GM21576 (cell line): ENCODE results near the gene INPP5K.
A peak's percentile ranks its signal among the peaks of the same experiment; 100 is the strongest.
"Not testable (repeated sequence)": the region's sequence is repeated elsewhere in the genome, so short reads cannot be mapped to it uniquely, and the experiment has no call there.

Experiments
- ATAC-seq: cut with Tn5 transposase; IDR thresholded peaks from one replicate; pipeline ENCODE4 v1.9.1; 2021; ENCODE audit warnings: mild to moderate bottlenecking, moderate library complexity; ENCODE audit not compliant: unreplicated experiment

The INPP5K gene

GRCh38 chr17:1516388-1517161, at the start of gene INPP5K:
INPP5K (minus strand) TSS chr17:1516612; CDS start chr17:1516499, 113 bp downstream.
- peak; percentile 88 for ATAC-seq

DNA sequence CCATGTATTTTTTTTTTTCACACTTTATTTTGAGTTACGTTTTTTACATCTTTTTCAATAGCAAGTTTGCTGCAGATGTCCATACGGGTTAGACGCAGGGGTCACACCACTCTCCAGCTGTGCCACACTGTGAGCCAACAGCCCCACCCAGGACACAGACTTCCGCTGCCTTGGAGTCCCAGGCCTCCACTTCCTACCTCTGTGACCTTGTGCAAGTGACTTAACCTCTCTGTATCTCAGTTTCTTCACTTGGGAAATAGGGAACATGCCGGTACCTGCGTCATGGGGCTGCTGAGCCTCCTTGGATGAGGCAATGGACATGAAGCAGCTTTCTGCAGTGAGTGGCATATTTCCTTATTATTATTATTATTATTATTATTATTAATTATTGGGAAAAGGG, 49.5 kb upstream of the INPP5K start:
- ATAC-seq: no peak

GRCh38 chr17:1563786-1564613, 47.6 kb upstream of the INPP5K start:
- ATAC-seq: no peak

DNA sequence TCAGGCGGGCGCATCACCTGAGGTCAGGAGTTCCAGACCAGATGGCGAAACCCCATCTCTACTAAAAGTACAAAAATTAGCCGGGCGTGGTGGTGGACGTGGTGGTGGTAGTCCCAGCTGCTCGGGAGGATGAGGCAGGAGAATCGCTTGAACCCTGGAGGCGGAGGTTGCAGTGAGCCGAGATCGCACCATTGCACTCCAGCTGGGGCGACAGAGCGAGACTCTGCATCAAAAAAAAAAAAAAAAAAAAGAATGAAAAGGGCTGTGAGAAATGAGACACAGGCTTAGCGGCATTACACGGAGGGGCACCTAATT, 47.0 kb upstream of the INPP5K start:
- ATAC-seq: not testable (repeated sequence)

- ATAC-seq: peak; percentile 28
These were observed 45.8 kb upstream of the INPP5K start for GRCh38 chr17:1562176-1562643.

- ATAC-seq: peak; percentile 28
These were observed 45.2 kb upstream of the INPP5K start for GRCh38 chr17:1561420-1562175.

DNA sequence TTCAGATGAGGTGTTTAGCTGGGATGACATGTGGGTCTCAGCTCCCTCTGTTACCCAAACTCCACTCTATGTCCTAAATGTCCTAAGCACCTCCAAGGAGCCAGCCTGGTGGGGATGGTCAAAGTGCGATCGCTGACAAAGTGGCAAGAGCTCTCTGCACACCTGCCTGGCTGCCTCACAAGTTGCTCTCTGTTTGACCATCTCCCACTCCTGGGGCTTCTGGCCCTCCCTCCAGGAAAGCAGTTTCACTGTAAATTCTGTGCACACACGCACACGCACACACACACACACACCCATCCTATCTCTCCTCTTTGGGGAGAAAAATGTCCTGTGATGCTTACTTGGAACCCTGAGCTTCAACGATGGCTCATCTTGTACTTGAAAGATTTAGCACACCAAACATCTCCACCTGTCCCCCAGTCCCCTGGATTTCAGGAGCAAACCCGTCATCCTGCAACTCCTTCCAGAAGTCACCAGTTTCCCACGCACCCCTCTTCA, 44.5 kb upstream of the INPP5K start:
- no peak for ATAC-seq

DNA sequence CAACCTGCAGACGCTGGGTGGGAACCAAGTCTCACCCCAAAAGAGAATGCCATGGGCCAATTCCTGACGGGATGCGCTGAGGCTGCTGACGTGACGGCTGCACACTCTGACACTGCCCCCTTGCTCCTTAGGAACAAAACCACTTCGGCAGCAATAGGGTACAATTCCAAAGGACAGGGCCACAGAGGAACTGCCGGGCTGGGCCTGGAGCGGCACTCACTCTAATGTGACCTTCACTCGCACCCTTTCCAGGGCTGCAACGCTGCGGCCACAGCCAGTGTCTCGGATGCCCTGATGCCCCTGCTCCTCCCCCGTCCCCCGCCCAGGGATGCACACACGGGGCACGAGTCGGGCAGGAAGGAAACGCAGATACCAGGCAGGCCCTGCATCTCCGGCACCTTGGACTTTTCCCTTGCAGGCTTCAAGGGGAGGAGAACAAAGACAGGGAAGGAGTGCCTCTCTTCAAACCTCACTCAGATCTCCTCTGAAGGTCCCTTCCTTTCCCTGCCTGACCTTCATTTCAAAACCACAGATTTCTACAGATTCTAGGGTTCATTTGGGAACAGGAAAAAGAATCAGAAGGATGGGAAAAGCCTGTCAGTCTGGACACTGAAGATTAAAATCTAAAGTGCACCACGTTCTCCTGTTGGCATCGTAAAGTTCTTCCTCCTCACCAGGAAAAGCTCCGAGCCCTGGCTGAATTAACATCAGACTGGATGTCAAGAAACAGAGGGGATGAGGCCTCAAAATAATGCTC, 43.9 kb upstream of the INPP5K start:
- ATAC-seq: no peak

- ATAC-seq: no peak
These were observed 42.9 kb upstream of the INPP5K start for GRCh38 chr17:1559047-1560043.

GRCh38 chr17:1558401-1558800, 42.0 kb upstream of the INPP5K start:
- ATAC-seq: no peak

DNA sequence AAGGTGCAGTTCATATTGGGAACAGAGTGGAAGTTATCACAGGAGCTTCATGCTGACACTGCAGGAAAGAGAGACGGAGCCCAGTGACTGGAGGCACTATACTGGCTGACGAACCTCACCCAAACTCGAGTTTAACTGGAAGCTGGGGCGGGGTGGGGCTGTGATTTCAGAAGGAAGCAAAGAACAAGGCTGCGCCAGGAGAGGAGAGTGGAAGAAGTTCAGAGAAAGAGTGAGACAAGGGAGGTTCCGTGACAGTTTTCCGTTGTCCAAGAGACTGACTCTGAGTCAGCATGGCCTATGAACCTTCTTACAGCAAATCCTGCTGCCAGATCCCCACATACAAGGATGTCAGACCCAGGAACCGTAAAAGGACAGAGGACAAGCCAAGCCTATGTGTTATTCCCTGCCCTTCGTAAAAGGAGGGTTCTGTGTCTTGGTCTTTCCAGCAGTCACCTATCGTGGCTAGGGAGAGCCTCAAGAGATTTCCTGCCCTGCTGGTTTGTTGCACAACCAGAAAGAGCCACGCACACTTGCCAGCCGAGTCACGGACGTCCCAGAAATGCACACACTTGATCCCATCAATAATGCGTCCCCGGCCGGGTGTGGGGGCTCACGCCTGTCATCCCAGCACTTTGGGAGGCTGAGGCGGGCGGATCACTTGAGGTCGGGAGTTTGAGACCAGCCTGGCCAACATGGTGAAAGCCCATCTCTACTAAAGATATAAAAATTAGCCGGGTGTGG, 41.1 kb upstream of the INPP5K start:
- no peak for ATAC-seq

DNA sequence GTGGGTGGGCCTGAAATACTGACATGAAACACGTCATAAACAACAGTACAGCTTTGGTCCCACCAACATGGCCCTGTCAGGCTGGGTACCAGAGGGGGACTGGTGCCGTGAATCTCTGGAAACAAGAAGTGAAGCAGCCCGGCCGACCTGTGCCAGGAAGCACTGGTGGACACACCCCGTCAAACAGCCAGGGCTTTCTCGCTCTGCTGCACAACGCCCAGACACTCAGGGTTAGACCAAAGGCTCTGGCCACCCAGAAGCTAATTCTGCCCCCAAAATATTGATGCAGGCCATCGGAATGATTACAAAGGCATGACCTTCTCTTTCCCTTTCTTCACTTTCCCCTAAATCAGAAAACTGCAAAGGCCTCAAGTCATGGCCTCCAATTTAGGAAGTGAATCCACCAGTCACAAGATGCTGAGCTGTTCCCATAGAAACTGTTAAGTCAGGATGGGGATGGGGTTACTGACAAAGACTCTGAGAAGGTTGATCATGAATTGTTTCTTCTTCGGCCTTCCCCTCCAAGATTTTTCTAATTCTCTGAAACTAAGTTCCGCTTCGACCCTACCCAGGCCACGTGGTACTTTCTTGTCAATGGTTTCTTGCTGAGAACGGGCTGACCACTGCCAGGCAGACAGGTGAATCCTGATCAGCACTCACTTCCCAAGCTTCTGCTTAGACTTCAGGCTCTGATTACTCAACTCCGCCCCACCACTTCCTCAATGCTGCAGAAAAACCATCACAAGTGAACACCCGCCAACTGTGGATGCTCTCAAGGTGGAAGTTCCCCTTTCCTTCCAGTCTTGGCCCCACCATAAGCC, 39.4 kb upstream of the INPP5K start:
- ATAC-seq: no peak

GRCh38 chr17:1554751-1555540, 38.5 kb upstream of the INPP5K start:
- no peak for ATAC-seq

DNA sequence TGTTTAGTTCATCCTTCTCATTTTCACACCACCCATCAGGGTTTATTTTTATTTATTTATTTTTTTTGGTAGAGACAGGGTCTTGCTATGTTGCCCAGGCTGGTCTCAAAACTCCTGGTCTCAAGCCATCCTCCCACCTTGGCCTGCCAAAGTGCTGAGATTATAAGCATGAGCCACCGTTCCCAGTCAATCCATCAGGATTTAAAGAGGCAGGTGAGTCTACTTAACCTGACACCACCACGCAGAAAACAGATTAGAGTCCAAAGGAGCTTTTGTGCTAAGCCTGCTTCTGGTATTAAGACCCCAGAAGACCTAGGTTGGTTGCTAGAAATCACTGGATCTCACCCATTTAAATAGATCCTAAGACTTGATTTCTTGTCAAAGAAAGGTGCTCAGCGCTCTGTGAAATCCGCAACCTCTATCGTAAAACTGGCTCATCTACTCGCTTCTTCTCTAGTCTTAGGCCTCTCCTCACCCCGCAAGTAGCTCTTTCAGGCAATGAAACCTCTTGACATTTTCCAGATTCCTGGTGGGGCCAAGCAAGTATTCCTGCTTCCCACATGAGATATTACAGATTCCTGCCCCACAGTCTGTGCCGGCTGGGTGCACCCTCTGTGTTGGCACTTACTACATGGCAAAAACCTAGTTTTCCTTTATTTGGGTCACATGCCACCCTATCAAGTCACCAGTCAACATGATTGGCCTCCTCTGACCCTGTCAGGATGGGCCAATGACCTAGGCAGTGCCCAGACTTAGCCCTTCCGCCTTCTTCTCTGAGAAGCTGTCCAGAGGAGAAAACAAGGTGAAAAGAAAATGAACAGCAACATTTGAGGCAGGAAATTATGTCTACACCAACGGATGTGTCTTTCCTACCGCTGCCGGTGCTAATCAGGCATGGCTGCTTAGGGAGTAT, 37.2 kb upstream of the INPP5K start:
- no peak for ATAC-seq

GRCh38 chr17:1552932-1553331, 36.5 kb upstream of the INPP5K start:
- ATAC-seq: no peak

- ATAC-seq: no peak
These were observed 35.3 kb upstream of the INPP5K start for GRCh38 chr17:1551741-1552140.
